HG02884 (cell line): ENCODE measurements around the gene FOXA3.
"Not testable (repeated sequence)": the region's sequence is repeated elsewhere in the genome, so short reads cannot be mapped to it uniquely, and the experiment has no call there.

Experiments used
- ATAC-seq: cut with Tn5 transposase; IDR thresholded peaks from one replicate; pipeline ENCODE4 v1.9.1; 2021; ENCODE audit warnings: mild to moderate bottlenecking, moderate library complexity; ENCODE audit not compliant: unreplicated experiment

Gene FOXA3

DNA sequence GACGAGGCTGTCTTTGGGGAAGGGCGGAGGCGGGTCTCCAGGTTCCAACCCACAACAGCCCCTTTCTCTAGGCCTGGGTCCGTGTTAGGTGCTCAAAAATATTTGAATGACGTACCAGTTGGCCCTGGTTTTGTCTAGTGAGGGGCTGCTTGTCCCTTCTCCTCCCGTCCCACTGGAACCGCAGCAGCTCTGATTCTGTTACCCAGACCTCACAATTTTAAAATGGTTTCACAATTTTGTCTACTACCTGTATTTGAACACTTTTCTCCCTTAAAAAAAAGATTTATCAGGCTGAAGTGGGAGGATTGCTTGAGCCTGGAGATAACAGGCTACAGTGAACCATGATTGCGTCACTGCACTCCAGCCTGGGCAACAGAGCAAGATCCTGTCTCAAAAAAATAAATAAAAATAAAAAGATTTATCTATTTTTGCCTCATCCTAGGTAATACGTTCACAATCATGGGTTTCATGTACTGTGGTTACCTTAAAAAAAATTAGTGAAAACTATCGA, 23.1 kb downstream of the FOXA3 start:
- no peak for ATAC-seq

DNA sequence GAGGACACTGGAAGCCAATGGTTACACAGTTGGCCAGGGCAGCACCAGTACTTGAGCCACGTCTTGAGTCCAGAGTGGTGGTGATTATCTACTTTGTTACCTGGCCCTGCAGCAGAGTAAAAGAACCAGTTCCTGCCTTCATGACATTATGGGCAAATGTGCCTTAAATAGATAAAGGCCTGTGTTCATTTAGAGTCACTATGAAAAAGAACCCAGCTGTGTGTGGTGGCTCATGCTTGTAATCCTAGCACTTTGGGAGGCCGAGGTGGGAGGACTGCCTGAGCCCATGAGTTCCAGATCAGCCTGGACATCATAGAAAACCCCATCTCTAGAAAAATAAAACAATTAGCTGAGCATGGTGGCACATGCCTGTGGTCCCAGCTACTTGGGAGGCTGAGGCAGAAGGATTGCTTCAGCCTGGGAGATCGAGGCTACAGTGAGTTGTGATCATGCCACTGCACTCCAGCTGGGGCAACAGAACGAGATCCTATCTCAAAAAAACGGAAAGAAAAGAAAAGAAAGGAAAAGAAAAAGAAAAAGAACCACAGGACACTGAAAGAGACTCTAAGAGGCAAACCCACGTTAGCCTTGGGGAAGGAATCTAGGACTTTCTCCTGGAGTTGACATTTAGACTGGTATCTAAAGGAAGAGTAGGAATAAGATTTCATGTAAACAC, 25.2 kb downstream of the FOXA3 start:
- ATAC-seq, result no peak

DNA sequence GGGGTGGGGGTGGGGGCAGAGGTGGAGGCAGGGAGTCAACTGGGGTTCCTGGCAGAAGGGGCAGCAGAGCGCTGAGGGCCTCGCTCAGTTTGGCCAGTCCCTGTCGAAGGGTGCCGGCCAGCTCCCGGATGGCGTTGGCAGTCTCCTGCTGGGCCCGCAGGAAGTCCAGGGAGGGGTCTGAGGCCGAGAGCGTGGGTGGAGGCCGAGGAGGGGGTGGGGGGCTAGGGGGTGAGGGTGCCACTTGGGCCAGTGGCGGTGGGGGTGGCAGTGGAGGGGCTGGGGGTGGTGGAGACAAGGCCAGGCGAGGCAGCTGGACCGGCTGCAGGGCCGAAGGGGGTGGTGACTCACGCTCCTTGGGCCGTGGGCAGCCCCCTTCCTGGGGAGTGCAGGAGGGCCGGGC, 26.8 kb downstream of the FOXA3 start:
- no peak for ATAC-seq

DNA sequence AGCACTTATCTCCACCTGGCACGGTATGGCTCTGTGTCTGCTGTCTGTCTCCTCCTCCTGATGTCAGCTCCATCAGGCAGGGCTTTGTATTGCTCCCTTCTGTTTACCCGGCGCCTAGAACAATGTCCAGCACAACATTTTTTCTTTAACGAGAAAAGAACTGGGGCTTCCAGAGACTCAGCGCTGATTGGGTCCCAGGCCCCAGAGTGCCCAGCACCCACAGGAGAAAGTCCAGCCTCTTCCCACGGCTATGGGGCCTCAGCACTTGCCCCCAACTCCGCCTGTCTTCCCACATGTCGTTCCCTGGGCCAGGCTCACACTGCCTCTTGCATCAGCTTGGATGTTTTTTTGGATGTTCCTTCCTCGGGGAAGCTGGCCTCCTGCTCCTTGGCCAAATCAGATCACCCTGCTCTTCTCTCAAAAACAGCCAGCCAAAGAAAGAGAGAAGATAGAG, 31.4 kb downstream of the FOXA3 start:
- no peak for ATAC-seq

DNA sequence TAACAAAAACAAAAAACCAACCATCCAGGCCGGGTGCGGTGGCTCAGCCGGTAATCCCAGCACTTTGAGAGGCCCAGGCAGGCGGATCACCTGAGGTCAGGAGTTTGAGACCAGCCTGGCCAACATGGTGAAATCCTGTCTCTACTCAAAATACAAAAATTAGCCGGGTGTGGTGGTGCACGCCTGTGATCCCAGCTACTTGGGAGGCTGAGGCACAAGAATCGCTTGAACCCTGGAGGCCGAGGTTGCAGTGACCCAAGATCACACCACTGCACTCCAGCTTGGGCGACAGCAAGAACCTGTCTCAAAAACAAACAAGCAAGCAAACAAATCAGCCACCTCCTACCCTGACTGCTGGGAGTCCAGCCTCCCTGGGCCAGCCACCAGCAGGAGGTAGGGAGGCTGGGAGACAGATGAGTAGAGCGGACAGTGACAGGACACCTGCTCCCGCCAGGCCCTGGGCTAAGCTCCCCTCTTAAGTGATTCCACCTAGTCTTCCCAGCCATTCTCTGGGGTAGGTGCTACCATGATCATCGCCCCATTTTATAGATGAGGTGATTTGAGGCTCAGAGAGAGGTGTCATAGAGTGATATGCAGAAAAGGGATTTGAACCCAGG, 32.0 kb downstream of the FOXA3 start:
- not testable (repeated sequence) for ATAC-seq

DNA sequence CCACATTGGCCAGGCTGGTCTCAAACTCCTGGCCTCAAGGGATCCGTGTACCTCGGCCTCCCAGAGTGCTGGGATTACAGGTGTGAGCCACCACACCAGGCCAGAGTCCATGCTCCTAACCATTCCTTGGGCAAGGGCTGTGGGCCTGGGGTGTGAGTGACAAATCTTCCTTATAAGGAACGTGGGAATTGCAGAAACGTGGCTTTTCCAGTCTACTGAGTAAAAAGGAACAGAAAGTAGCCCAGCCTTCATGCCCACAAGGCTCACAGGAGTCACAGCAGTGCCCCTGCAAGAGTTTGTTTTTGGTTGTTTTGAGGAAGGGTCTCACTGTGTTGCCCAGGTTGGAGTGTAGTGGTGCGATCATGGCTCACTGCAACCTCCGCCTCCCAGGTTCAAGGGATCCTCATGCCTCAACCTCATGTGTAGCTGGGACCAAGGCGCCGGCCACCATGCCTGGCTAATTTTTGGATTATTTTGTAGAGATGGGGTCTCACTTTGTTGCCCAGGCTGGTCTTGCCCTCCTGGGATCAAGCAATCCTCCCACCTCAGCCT, 33.2 kb downstream of the FOXA3 start:
- no peak for ATAC-seq

DNA sequence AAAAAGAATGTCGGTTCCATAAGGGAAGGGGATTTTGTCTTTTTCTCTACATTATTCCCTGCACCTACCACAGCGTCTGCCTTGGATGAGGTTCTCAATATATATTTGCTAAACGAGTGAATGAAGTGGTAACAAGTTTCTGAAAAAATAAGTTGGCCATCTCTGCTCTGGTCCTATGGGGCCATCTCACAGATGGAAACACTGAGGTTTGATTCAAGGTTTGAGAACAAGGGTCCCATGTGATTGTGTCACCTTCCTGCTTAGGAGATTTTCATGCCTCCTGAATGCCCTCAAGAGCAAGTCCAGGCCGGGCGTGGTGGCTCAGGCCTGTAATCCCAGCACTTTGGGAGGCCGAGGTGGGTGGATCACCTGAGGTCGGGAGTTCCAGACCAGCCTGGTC, 35.1 kb downstream of the FOXA3 start:
- no peak for ATAC-seq

DNA sequence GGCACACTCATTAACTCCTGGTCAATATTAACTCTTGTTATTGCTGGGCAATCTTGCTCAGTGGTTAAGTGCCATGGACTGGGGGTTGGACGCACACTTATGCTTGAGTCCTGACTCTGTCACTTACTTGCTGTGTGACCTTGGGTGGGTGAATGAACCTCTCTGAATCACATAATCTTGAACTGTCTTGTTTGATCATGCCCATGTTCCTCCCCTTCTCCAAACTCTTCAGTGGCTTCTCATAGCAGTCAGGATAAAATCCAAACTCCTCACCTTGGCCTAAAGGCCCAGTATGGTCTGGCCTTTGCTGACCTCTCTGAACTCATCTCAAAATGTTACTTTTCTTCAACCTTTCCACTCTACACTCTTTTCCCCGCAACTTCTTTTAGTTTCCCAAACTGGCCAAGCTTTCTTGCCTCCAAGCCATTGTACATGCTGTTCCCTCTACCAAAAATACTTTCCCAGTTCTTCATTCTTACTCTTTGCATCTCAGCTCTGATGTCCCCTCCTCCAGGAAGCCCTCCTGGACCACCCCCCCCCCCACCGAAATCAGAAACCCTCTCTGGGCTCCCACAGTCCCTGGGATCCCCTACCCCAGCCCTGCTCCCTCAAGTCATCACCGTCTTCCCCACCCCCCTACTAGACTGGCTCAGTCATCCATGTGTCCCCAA, 35.9 kb downstream of the FOXA3 start:
- ATAC-seq, result no peak

DNA sequence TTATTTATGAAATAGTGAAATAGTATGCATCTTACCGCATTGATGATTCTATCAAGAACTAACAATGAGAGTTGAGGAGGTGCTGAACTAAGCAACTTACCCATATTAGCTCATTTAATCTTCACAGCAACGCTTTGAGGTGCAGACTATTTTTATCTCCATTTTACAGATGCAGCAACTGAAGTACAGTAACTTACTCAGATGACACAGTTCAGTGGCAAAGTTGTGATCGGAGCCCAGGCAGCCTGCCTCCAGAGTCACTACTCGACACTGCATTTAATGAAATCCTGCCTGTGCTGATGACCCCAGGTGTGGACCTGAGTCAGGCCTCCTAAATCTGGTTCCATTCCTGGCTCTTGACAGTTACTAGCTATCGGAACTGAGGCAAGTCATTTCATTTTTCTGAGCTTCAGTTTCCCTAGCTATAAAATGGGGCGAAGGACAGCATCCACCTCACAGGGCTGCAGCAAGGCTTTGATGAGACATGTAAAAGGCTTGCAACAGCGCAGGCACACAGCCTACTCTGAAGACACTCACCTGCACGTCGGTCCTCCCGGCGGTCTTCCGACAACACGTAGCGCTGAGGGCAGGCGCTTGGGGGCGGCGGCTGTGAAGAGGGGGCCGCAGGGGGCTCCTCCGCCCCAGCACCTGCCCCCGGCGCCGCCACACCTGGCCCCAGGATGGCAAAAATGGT, 36.8 kb downstream of the FOXA3 start:
- ATAC-seq, result no peak

DNA sequence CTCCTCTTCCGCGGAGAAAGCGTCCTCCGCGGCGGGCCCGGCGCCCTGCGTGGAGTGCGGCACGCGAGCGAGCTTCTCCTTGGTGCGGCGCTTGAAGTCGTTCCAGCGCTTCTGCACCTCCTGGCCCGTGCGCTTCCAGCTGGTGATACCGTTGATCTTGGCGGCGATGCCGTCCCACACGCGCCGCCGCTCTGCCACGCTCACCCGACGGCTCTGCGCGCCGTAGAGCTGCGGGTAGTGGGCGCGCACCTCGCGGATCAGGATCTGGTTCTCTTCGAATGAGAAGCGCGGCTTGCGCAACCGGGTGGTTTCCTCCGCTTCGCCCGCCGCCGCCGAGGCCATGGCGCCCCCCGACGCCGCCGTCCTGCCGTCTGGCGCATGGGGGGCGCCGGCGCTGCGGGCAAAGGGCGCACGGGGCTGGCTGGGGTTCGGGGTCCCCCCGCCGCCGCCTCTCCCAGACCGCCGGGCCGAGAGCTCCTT, 37.3 kb downstream of the FOXA3 start:
- ATAC-seq, result no peak

DNA sequence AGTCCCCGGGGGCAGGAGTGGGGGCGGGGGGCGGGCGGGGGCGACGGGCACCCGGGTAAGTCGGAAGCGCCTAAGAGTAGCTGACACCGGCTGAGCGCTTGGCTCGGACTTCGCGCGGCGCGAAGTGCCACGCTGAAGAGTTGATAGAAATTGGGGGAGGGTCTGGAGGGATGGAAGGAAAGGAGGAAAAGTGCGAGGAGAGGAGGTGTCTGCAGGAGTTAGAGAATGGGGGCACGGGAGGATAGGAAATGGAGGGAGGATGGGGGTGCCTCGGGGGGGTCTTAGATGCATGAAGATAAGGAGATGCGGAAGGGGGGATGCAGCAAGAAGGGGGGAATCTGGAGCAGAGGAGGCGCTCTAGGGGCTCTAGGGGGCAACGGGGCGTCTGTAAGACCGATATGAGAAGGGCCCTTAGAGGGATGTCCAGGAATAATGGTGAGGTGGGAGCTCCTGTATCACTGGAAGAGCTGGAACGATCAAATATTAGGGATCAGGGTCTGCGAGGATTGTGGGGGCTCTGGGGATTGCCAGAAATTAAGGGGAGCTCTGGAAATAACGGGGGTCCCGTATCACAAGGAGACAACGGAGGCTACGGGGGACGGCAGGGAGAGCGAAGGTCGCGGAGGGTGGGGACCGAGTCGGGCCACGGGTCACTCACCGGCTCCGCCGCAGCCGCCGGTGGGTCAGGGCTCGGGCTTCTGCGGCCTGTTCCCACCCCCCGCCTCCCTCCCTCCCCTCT, 38.0 kb downstream of the FOXA3 start, which contains the start of gene MYPOP:
Gene MYPOP (minus strand): TSS at position 702 of the 739 bp plus-strand sequence. CDS start 840 bp downstream, outside the sequence.
- ATAC-seq, result no peak

DNA sequence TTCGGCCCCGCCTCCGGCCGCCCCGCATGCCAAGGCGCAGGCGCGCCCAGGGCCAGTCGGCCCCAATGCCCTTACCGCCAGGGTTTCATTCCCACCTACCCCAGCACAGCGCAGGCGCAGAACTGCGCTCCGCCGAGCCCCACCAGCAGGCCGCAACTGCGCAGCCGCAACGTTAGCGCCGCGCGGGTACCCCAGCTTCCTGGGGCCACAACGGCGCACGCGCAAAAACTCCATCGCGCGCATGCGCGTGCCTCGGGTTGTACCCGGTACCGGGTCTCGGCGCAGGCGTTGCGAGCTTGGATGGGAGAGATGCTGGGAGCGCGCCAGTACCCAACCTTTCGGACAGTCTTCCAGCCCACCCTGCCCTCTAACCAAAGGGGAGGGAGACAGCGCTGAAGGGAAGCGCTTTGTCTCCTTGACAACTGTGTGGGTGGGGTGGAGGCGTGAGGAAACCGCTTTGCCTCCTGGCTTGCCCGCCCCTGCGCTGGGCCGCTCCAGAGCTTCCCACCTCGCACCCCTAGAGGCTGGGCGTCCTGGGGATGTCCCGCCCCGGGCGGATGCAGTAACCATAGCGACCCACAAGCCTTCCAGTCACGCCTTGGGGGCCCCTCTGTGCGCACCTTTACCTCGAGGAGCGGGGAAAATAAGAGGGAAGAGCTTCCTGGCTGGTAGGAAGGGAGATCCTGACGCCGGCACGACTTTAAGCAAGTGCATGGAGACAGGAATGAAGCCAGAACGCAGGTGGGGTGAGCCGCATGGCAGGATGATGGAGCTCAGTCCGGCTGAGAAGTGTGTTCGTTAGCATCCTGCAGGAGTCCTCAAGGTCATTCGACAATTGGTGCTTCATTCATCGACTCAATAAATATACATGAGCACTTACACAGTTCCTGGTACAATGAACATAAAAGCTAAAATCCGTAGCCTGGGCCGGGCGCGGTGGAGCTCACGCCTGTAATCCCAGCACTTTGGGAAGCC, 38.8 kb downstream of the FOXA3 start:
- peak; percentile 83 for ATAC-seq

DNA sequence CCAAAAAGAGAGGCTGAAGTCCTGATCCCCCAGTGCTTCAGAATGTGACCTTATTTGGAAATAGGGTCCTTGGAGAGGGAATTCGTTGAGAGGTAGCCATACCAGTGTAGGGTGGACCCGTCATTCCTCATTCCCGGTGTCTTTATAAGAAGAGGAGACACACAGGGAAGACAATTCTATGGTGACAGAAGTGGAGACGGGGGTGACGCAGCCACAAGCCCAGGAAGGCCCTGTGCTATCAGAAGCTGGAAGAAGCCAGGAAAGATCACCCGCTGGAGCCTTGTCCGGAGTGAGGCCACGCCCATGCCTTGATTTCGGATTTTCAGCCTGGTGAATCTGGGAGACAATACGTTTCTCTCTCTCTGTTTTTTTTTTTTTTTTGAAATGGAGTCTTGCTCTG, 40.9 kb downstream of the FOXA3 start:
- ATAC-seq, result no peak

DNA sequence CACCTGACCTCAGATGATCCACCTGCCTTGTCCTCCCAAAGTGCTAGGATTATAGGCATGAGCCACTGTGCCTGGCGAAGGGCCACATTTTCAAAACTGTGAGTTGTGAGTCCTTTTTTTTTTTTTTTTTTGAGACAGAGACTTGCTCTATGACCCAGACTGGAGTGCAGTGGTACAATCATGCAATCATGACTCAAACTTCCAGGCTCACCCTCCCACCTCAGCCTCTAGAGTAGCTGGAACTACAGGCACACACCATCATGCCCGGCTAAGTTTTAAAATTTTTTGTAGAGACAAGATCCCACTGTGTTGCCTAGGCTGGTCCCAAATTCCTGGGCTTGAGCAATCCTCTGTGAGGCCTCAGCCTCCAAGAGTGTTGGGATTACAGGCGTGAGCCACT, 42.1 kb downstream of the FOXA3 start:
- no peak for ATAC-seq

DNA sequence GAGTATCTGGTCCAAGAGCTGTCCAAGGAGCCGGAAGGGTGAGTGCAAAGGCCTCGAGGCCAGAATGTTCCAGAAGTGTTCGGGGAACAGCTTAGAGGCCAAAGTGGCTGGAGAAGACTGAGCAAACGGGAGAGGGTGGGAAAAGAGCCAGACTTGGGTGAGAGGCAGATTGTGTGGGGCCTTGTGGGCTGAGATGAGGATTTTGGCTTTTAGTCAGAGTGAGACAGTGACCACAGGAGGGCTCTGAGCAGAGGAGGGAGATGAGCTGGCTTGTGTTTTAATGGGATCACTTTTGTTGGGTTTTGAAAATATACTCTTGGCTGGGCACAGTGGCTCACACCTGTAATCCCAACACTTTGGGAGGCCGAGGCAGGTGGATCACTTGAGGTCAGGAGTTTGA, 44.8 kb downstream of the FOXA3 start:
- ATAC-seq, result no peak

DNA sequence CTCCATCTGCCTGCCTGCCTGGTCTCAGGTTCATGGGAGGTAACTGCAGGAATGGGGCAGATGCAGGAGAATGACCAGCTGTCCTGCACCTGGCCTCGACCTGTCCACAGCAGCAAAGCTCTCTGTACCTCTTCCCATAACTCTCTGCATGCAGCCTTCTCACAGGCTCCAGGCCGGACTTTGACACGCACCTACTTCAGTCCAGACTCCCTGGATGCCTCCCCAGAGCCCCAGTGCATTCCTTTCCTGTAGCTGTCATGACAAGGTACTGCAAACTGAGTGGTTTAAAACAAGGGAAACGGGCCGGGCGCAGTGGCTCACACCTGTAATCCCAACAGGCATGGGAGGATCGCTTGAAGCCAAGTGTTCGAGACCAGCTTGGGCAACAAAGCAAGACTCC, 47.2 kb downstream of the FOXA3 start:
- no peak for ATAC-seq

DNA sequence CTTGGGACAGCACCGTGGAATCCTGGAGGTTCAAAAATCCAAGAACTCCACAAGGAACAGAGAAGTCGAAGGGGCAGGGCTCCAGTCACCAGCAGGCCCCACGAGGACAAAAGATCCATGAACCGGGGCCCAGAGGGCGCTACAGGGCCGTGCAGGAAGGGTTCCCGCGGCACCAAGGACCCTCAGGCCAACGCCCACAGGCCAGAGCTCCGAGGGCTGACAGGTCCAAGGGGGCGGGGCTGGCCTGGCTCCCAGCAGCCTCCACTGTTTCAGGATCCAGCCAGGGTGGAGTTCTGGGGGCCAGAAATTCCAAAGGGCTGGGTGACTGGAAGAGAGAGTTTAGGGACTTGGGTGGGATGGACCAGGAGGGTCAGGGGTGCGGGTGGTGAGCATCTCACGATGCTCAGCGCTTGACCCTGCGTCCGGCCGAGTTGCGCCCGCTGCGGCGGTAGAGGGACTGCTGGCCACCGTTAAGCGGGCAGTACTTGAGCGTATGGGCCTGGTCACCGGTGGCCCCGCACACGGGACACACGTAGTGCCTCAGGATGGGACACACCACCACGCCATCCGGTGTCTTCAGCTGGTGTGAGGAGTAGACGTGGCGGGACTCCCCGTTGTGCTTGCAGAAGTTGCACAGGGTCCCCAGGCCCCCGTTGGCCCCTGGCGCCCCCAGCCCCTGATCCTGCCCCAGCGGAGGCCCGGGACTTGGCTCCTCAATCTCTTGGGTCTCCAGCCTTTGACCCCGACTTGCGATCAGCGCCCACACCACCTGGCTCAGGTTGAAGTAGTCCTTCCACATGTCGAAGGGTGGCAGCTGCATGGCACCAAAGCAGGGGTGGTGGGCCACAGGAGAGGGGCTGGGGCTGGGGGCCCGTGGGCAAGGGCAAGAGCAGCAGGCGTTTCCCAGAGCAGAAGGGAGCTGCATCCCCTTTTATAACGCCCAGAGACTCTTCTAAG, 50.0 kb downstream of the FOXA3 start, which contains the start of gene NANOS2:
Gene NANOS2 (minus strand): TSS at position 905 of the 957 bp plus-strand sequence. CDS start 85 bp downstream, at position 820.
- ATAC-seq, result no peak
